T-cell (primary cell): Measurements from ENCODE around the gene TMEM150C. TPM values are rescaled to one million over a fixed set of nuclear protein-coding genes. Genes with fewer than 3 reads are reported as not detected.
"Not testable (repeated sequence)": the region's sequence is repeated elsewhere in the genome, so short reads cannot be mapped to it uniquely, and the experiment has no call there.

Experiments
- ATAC-seq, 4 experiments: fragments of 200-7000 bp in 3 of 4; fragments of 150-1000 bp in 1 of 4; cut with Tn5 transposase; replicated peaks in 1 of 4; 1 replicate in 3 of 4; 2 replicates in 1 of 4; pipeline ENCODE4 v1.10.0; 2021; ENCODE audit warnings: moderate library complexity in 3 of 4, mild to moderate bottlenecking in 2 of 4, moderate number of reproducible peaks in 1 of 4
- CTCF ChIA-PET, 2 donors: fragments of 300-600 bp; sonication (Branson Sonifier 250); formaldehyde crosslinking; loops; one replicate each; lab custom pipeline; 2022; ENCODE audit warnings: antibody characterized with exemption in 2 of 2; lab: Charles Lee
- POLR2A ChIA-PET, 2 donors: fragments of 300-600 bp; sonication (Branson Sonifier 250); formaldehyde crosslinking; loops; one replicate each; lab custom pipeline; 2022; ENCODE audit warnings: antibody characterized with exemption in 2 of 2; lab: Charles Lee
- DNase-seq, 35 experiments: peaks; one replicate each; pipeline versions ENCODE4 v3.0.0 to v3.0.0-alpha.2; 2013 to 2023
- H3K27ac ChIP-seq: one replicate; pipeline ENCODE4 v1.5.1; 2013; ENCODE audit warnings: low read length
- H3K27me3 ChIP-seq, 2 experiments: replicated peaks in 1 of 2; 1 replicate in 1 of 2; 2 replicates in 1 of 2; pipeline versions ENCODE4 v1.6.1 to v1.7.0; 2013; ENCODE audit warnings: low read length in 1 of 2, mixed read lengths in 1 of 2; ENCODE audit not compliant: control insufficient read depth in 2 of 2, insufficient read depth in 2 of 2; ENCODE audit errors: extremely low read depth in 1 of 2
- H3K36me3 ChIP-seq, 2 donors: 1 replicate in 1 of 2; 2 replicates in 1 of 2; pipeline versions ENCODE4 v1.6.1 to v1.7.0; 2013; ENCODE audit warnings: low read length in 1 of 2; ENCODE audit not compliant: control insufficient read depth in 2 of 2, insufficient read depth in 1 of 2; ENCODE audit errors: extremely low read depth in 1 of 2
- H3K4me1 ChIP-seq, 2 experiments: 1 replicate in 1 of 2; 2 replicates in 1 of 2; pipeline versions ENCODE4 v1.6.1 to v1.7.0; 2013; ENCODE audit warnings: low read length in 2 of 2, mixed read lengths in 1 of 2; ENCODE audit not compliant: insufficient read depth in 2 of 2, control insufficient read depth in 1 of 2; ENCODE audit errors: extremely low read depth in 1 of 2
- H3K4me3 ChIP-seq, 2 donors: 1 replicate in 1 of 2; 2 replicates in 1 of 2; pipeline versions ENCODE4 v1.5.1 to v1.7.0; 2013; ENCODE audit warnings: mild to moderate bottlenecking in 2 of 2, low read length in 1 of 2, moderate library complexity in 1 of 2; ENCODE audit not compliant: control insufficient read depth in 1 of 2; ENCODE audit errors: extremely low read depth in 1 of 2
- H3K9me3 ChIP-seq: 2 replicates; pipeline ENCODE4 v1.7.0; 2013
- H3K27ac Mint-ChIP-seq, 2 donors: one replicate each; pipeline ENCODE4 v1.8.0; 2020 to 2021; ENCODE audit warnings: mild to moderate bottlenecking in 2 of 2, mixed read lengths in 2 of 2
- H3K27me3 Mint-ChIP-seq, 2 donors: one replicate each; pipeline ENCODE4 v1.8.0; 2021 to 2022; ENCODE audit warnings: mixed read lengths in 2 of 2
- H3K36me3 Mint-ChIP-seq: one replicate; pipeline ENCODE4 v1.8.0; 2021; ENCODE audit warnings: mixed read lengths
- H3K4me1 Mint-ChIP-seq, 3 donors: one replicate each; pipeline ENCODE4 v1.8.0; 2020 to 2022; ENCODE audit warnings: mixed read lengths in 3 of 3, mild to moderate bottlenecking in 1 of 3
- H3K4me3 Mint-ChIP-seq, 3 donors: one replicate each; pipeline ENCODE4 v1.8.0; 2020 to 2022; ENCODE audit warnings: mild to moderate bottlenecking in 3 of 3, mixed read lengths in 3 of 3, moderate library complexity in 3 of 3
- H3K9me3 Mint-ChIP-seq, 3 donors: one replicate each; pipeline ENCODE4 v1.8.0; 2020 to 2022; ENCODE audit warnings: mixed read lengths in 3 of 3
- WGBS: methylation state at CpG from one replicate; pipeline ENCODE4 v1.1.5; 2013; ENCODE audit warnings: missing lambda C conversion rate; ENCODE audit not compliant: insufficient coverage; 5-methylcytosine and 5-hydroxymethylcytosine counted together
- total RNA-seq, 35 experiments: library from RNA in 6 of 35; stranded (reverse) in 6 of 35; fragments of 120-200 nt in 1 of 35; gene quantifications; one replicate each; pipeline versions ENCODE4 v1.2.1 to v1.2.4 and lab custom pipeline; 2013 to 2026

Gene TMEM150C
- total RNA-seq, 5 donors from 2014 or later (not counting 1 experiment from before 2014, with no cell fraction given): 0.13 to 0.35 TPM; not detected in 3

DNA sequence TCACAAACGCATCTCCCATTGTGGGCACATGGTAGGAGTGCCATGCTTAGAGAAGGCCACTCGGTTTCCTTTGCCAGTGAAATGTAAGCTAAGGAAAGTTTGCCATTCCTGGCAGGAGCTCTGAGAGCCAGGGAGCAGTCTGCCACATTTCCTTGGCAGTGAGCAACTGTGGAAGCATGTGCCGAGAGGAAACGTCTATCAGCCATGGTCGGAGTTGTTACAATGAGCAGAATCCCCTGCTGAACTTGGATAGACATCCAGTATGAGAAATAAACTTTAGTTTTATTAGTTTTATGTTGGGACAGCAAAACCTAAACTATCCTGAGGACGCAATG lies 80.3 kb downstream of the TMEM150C start:
- POLR2A ChIA-PET: no interaction called here
- CTCF ChIA-PET: no interaction called here
- DNase-seq (no peak), ATAC-seq (no peak)
- Mint-ChIP-seq H3K4me1 (no peaks in the 10 kb centered on the region), H3K9me3 (no peaks in the 10 kb centered on the region), H3K4me3 (no peak overlapping the region), H3K36me3 (peaks cover 24% of the 10 kb centered on the region), H3K27me3 (no peaks in the 10 kb centered on the region), H3K27ac (no peak overlapping the region)
- Histone ChIP-seq H3K27me3 (no peaks in the 10 kb centered on the region), H3K27ac (no peak overlapping the region), H3K4me1 (no peaks in the 10 kb centered on the region), H3K4me3 (no peak overlapping the region), H3K9me3 (no peaks in the 10 kb centered on the region), H3K36me3 (peaks cover 0 to 11% of the 10 kb centered on the region in 2 donors)
- WGBS: 87% methylated on average over 3 of the region's 6 CpGs

GRCh38 chr4:82480771-82481505 lies 80.8 kb downstream of the TMEM150C start:
- H3K9me3 Mint-ChIP-seq: no peaks in the 10 kb centered on the region
- DNase-seq: no peak
- no peaks in the 10 kb centered on the region for H3K4me1 ChIP-seq
- no peaks in the 10 kb centered on the region for H3K27me3 Mint-ChIP-seq
- no peaks in the 10 kb centered on the region for H3K4me1 Mint-ChIP-seq
- peaks cover 0 to 11% of the 10 kb centered on the region in 2 donors for H3K36me3 ChIP-seq
- WGBS: 98% methylated on average over 9 of the region's 10 CpGs
- ChIA-PET POLR2A (no interaction called here), CTCF (interaction anchor here in 1 of 2 donors (0.7 kb wide), 1 partner anchor 398 kb away, joined by 7 read pairs; no protein-coding TSS in a partner anchor)
- H3K27me3 ChIP-seq: no peaks in the 10 kb centered on the region
- no peak for ATAC-seq
- no peak overlapping the region for H3K4me3 Mint-ChIP-seq
- no peaks in the 10 kb centered on the region for H3K9me3 ChIP-seq
- no peak overlapping the region for H3K4me3 ChIP-seq
- H3K36me3 Mint-ChIP-seq: peaks cover 24% of the 10 kb centered on the region
- H3K27ac ChIP-seq: no peak overlapping the region
- H3K27ac Mint-ChIP-seq: no peak overlapping the region

GRCh38 chr4:82479562-82479961 lies 82.2 kb downstream of the TMEM150C start:
- WGBS: 92% methylated on average over 8 of the region's 14 CpGs
- peaks cover 0 to 11% of the 10 kb centered on the region in 2 donors for H3K36me3 ChIP-seq
- H3K27ac Mint-ChIP-seq: no peak overlapping the region
- H3K9me3 ChIP-seq: no peaks in the 10 kb centered on the region
- ChIA-PET CTCF (no interaction called here), POLR2A (no interaction called here)
- no peaks in the 10 kb centered on the region for H3K9me3 Mint-ChIP-seq
- H3K36me3 Mint-ChIP-seq: peaks cover 23% of the 10 kb centered on the region
- H3K4me3 Mint-ChIP-seq: no peak overlapping the region
- no peak for DNase-seq
- no peaks in the 10 kb centered on the region for H3K4me1 Mint-ChIP-seq
- no peak overlapping the region for H3K27ac ChIP-seq
- H3K4me1 ChIP-seq: no peaks in the 10 kb centered on the region
- H3K27me3 Mint-ChIP-seq: no peaks in the 10 kb centered on the region
- no peak overlapping the region for H3K4me3 ChIP-seq
- ATAC-seq: no peak
- no peaks in the 10 kb centered on the region for H3K27me3 ChIP-seq

DNA sequence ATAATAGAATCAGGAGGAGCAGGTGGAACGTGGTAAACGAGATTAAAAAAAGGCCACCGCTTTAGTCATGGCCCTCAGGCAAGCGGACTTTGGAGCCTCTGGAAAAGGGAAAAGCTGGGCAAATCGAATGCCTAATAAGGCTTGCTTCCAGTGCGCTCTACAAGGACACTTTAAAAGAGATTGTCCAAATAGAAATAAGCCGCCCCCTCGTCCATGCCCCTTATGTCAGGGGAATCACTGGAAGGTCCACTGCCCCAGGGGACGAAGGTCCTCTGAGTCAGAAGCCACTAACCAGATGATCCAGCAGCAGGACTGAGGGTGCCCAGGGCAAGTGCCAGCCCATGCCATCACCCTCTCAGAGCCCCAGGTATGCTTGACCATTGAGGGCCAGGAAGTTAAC lies 84.3 kb downstream of the TMEM150C start:
- DNase-seq, H3K9me3 Mint-ChIP-seq, H3K27me3 ChIP-seq, H3K4me3 ChIP-seq, H3K4me1 Mint-ChIP-seq, H3K9me3 ChIP-seq, ATAC-seq, CTCF ChIA-PET, H3K27me3 Mint-ChIP-seq, H3K27ac Mint-ChIP-seq, H3K4me1 ChIP-seq, POLR2A ChIA-PET, H3K27ac ChIP-seq, H3K4me3 Mint-ChIP-seq: not testable (repeated sequence)
- peaks cover 17% of the 10 kb centered on the region for H3K36me3 Mint-ChIP-seq
- 88% methylated on average over 9 of the region's 9 CpGs for WGBS
- H3K36me3 ChIP-seq: peaks cover 0 to 10% of the 10 kb centered on the region in 2 donors

- H3K4me3 Mint-ChIP-seq, CTCF ChIA-PET, H3K27ac ChIP-seq, ATAC-seq, H3K4me3 ChIP-seq, DNase-seq, H3K4me1 Mint-ChIP-seq, H3K27ac Mint-ChIP-seq, POLR2A ChIA-PET, H3K9me3 Mint-ChIP-seq, H3K36me3 ChIP-seq, H3K27me3 ChIP-seq, H3K9me3 ChIP-seq, H3K27me3 Mint-ChIP-seq, H3K4me1 ChIP-seq: not testable (repeated sequence)
- H3K36me3 Mint-ChIP-seq: peaks cover 11% of the 10 kb centered on the region
- 83% methylated on average over 1 of the region's 7 CpGs for WGBS
Observed at GRCh38 chr4:82475931-82476330, 85.9 kb downstream of the TMEM150C start.

DNA sequence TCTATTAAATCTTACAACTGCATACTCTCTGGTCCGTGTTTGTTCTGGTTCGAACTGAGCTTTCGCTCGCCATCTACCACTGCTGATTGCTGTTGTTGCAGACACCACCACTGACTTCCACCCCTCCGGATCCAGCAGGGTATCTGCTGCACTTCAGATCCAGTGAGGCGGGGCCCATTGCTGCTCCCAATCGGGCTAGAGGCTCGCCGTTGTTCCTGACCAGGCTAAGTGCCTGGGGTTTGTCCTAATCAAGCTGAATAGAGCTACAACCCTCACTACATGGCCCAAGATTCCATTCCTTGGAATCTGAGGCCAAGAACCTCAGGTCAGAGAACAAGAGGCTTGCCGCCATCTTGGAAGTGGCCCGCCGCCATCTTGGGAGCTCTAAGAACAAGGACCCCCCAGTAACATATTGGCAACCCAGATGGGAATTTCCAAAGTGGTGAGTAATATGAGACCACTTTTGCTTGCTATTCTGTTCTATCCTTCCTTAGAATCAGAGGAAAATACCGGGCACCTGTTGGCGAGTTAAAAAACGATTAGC lies 88.1 kb downstream of the TMEM150C start:
- H3K36me3 Mint-ChIP-seq: peaks cover 3% of the 10 kb centered on the region
- H3K27me3 Mint-ChIP-seq: no peaks in the 10 kb centered on the region
- no peak overlapping the region for H3K27ac Mint-ChIP-seq
- Histone ChIP-seq H3K9me3 (no peaks in the 10 kb centered on the region), H3K4me1 (no peaks in the 10 kb centered on the region), H3K27ac (no peak overlapping the region), H3K36me3 (no peaks in the 10 kb centered on the region), H3K4me3 (no peak overlapping the region), H3K27me3 (no peaks in the 10 kb centered on the region)
- H3K9me3 Mint-ChIP-seq: no peaks in the 10 kb centered on the region
- no peaks in the 10 kb centered on the region for H3K4me1 Mint-ChIP-seq
- no peak overlapping the region for H3K4me3 Mint-ChIP-seq
- no peak for DNase-seq
- CTCF ChIA-PET: interaction anchor here in 1 of 2 donors (0.6 kb wide), 1 partner anchor 11 kb away, joined by 4 read pairs; no protein-coding TSS in a partner anchor
- 94% methylated on average over 6 of the region's 15 CpGs for WGBS
- ATAC-seq: no peak
- POLR2A ChIA-PET: interaction anchor here in 1 of 2 donors (0.6 kb wide), 1 partner anchor 622 kb away, joined by 4 read pairs; no protein-coding TSS in a partner anchor
